ENCODE data around the gene F2R.

Gene F2R

DNA sequence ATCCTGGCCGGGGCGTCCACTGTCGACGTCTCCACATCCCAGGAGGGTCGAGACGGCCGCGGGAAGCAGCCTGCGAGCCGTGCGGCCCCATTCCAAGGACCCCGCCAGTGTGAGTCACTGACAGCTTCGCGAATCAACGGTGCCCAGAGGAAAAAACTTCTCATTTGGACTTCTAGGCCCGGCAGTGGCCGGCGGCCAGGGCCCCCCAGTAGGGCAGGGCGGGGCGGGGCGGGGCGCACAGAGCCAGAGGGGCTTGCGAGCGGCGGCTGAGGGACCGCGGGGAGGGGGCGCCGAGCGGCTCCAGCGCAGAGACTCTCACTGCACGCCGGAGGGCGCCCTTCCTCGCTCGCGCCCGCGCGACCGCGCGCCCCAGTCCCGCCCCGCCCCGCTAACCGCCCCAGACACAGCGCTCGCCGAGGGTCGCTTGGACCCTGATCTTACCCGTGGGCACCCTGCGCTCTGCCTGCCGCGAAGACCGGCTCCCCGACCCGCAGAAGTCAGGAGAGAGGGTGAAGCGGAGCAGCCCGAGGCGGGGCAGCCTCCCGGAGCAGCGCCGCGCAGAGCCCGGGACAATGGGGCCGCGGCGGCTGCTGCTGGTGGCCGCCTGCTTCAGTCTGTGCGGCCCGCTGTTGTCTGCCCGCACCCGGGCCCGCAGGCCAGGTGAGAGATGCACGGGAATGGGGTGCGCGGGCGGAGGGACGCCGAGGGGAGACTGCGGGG, at the start of gene F2R:
Gene F2R (plus strand): TSS at position 391 of the 720 bp plus-strand sequence. CDS start 182 bp downstream, at position 573.
- TF ChIP-seq, protein P1, sequence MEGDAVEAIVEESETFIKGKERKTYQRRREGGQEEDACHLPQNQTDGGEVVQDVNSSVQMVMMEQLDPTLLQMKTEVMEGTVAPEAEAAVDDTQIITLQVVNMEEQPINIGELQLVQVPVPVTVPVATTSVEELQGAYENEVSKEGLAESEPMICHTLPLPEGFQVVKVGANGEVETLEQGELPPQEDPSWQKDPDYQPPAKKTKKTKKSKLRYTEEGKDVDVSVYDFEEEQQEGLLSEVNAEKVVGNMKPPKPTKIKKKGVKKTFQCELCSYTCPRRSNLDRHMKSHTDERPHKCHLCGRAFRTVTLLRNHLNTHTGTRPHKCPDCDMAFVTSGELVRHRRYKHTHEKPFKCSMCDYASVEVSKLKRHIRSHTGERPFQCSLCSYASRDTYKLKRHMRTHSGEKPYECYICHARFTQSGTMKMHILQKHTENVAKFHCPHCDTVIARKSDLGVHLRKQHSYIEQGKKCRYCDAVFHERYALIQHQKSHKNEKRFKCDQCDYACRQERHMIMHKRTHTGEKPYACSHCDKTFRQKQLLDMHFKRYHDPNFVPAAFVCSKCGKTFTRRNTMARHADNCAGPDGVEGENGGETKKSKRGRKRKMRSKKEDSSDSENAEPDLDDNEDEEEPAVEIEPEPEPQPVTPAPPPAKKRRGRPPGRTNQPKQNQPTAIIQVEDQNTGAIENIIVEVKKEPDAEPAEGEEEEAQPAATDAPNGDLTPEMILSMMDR (IDR thresholded peaks at IDR 0.05; ENCODE audit: low read depth, low read length, missing control alignments) = peak; percentile 36
- Histone ChIP-seq H3K27me3 (replicated peaks) (no peaks in the 10 kb centered on the region), H3K27ac (peak within 1 kb of the TSS; percentile 87), H3K36me3 (replicated peaks) (no peaks in the 10 kb centered on the region), H3K4me3 (ENCODE audit: low read depth, low read length) (peak within 1 kb of the TSS; percentile 98)
- peak; percentile 71 for DNase-seq
- in situ Hi-C loops (cut with HindIII; ENCODE audit: low pct_ligation_motif_present, low sequenced_read_pairs) = no loop called here

DNA sequence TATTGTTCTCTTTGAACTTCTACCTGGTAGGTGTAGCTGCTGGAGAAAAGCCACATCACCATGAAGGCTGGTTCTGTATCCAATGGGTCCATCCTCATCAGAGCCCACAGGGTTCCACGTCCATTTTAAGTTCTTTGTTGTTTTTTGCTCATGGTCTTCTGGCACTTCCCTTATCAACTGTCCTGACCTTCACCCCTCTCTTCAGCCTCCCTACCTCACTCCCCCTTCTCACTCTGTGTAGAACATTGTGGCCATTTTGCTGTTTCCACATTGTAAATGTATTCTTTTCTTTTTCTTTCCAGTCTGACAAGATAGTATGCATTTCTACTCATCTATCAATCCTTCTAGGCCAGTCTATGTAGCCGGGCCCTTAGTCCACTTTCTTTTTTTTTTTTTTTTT, 48.4 kb upstream of the F2R start:
- TF ChIP-seq, protein P1 (IDR thresholded peaks at IDR 0.05; ENCODE audit: low read depth, low read length, missing control alignments) = no peak
- no peak for DNase-seq
- Histone ChIP-seq H3K4me3 (ENCODE audit: low read depth, low read length) (no peak overlapping the region), H3K36me3 (replicated peaks) (no peaks in the 10 kb centered on the region), H3K27me3 (replicated peaks) (no peaks in the 10 kb centered on the region), H3K27ac (no peak overlapping the region)
- in situ Hi-C loops (cut with HindIII; ENCODE audit: low pct_ligation_motif_present, low sequenced_read_pairs) = no loop called here

DNA sequence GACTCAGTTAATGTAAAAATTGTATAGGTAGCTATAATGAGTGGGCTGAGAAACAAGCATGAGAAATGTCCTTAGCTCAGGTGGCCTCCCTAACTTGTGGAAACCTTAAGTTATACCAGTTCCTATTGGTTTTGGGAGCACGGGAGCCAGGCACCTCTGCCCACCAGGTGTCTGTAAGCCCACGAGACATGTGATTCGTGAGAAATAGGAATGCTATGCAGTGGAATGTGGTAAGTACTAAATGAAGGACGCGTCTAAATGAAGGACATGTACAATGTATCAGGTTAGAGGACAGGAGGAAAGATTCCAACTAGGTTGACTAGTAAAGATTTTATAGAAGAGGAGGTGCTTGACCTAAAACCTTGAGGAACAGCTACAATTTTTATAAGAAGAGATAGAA, 46.7 kb upstream of the F2R start:
- Histone ChIP-seq H3K4me3 (ENCODE audit: low read depth, low read length) (no peak overlapping the region), H3K36me3 (replicated peaks) (no peaks in the 10 kb centered on the region), H3K27ac (no peak overlapping the region), H3K27me3 (replicated peaks) (no peaks in the 10 kb centered on the region)
- TF ChIP-seq, protein P1 (IDR thresholded peaks at IDR 0.05; ENCODE audit: low read depth, low read length, missing control alignments) = no peak
- in situ Hi-C loops (cut with HindIII; ENCODE audit: low pct_ligation_motif_present, low sequenced_read_pairs) = no loop called here
- no peak for DNase-seq

DNA sequence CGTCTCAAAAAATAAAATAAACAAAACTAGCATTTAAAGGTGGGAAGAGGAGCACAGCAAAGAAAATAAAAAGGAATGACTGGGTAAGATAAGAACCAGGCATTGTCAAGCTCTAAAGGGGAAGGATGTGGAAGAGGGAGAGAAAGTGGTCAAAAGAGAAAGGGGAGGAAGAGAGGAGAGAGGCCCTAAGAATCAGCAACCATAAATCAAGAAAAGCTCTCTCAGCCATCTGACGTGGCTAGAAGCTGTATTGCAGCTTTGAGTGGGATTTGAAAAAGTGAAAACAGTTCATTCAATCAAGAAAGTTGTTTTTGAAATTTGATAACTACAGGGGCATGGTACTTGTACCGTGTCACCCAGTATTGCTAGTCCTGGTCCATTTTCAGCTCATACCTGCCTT, 45.4 kb upstream of the F2R start:
- H3K36me3 ChIP-seq (replicated peaks) = no peaks in the 10 kb centered on the region

DNA sequence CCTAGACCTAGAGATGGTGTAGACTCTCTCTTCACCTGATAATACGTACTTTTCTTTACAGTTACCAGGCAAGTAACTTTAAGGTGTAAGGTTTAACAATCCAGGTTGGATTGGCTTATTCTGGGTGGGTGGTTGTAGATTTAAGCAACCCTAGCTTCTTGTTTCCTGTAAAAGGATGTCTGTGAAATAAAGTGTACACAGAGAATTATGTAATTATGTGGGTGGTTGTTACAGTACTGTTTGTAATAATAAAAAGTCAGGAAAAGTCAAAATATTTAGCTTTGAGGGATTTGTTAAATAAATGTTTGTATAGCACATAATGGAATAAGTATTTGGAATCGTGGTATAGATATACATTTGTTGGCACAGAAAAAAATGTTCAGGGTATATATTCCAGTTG, 43.7 kb upstream of the F2R start:
- TF ChIP-seq, protein P1 (IDR thresholded peaks at IDR 0.05; ENCODE audit: low read depth, low read length, missing control alignments) = no peak
- Histone ChIP-seq H3K36me3 (replicated peaks) (no peaks in the 10 kb centered on the region), H3K27ac (no peak overlapping the region), H3K4me3 (ENCODE audit: low read depth, low read length) (no peak overlapping the region), H3K27me3 (replicated peaks) (no peaks in the 10 kb centered on the region)
- in situ Hi-C loops (cut with HindIII; ENCODE audit: low pct_ligation_motif_present, low sequenced_read_pairs) = no loop called here
- DNase-seq = no peak

More for the DNA sequence above, 45.4 kb upstream of the F2R start:
- in situ Hi-C loops (cut with HindIII; ENCODE audit: low pct_ligation_motif_present, low sequenced_read_pairs) = no loop called here
- DNase-seq = no peak
- TF ChIP-seq, protein P1 (IDR thresholded peaks at IDR 0.05; ENCODE audit: low read depth, low read length, missing control alignments) = no peak
- Histone ChIP-seq H3K27ac (no peak overlapping the region), H3K27me3 (replicated peaks) (no peaks in the 10 kb centered on the region), H3K4me3 (ENCODE audit: low read depth, low read length) (no peak overlapping the region)

DNA sequence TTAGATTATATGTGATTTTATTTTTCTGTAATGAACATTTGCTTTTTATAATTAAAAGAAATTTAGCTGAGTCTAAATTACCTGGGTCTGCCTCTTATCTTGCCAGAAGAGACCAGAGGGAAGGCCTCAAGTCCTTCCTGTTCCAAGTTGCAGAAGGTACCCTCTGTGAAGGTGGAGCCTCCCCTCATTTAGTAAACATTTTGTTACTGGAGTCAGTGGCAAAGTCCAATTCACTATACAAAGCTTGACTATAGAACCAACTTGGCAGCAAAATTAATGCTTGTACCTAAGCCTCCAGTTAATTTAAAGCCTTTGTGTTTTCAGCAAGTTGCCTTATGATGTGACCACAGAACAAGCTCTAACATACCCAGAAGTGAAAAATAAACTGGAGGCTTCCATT, 42.8 kb upstream of the F2R start:
- DNase-seq = no peak
- Histone ChIP-seq H3K27ac (no peak overlapping the region), H3K4me3 (ENCODE audit: low read depth, low read length) (no peak overlapping the region), H3K27me3 (replicated peaks) (no peaks in the 10 kb centered on the region), H3K36me3 (replicated peaks) (no peaks in the 10 kb centered on the region)
- in situ Hi-C loops (cut with HindIII; ENCODE audit: low pct_ligation_motif_present, low sequenced_read_pairs) = no loop called here
- TF ChIP-seq, protein P1 (IDR thresholded peaks at IDR 0.05; ENCODE audit: low read depth, low read length, missing control alignments) = no peak
